ENCODE data around the gene CNKSR3.

- no peak for TF ChIP-seq POLR2A (IDR thresholded peaks at IDR 0.05)
- TF ChIP-seq CTCF (IDR thresholded peaks at IDR 0.05), result no peak
- TF ChIP-seq POLR2AphosphoS5 (IDR thresholded peaks at IDR 0.05; ENCODE audit: insufficient read depth in 1 of 2, low read depth in 1 of 2), result no peak
Observed at GRCh38 chr6:154384191-154384590, 126.3 kb downstream of the CNKSR3 start.
